Trophoblast cell (in vitro differentiated cells and primary cell): ENCODE data around the gene EFHC1.

Experiments
- DNase-seq, 2 donors: peaks; one replicate each; pipeline ENCODE4 v3.0.0-alpha.2; 2016
- H2AFZ ChIP-seq: 2 replicates; pipeline ENCODE4 v1.6.1; 2013; ENCODE audit warnings: low read length, moderate library complexity, mild to moderate bottlenecking; ENCODE audit not compliant: insufficient read depth, poor library complexity
- H2AK5ac ChIP-seq: 2 replicates; pipeline ENCODE4 v1.6.1; 2013; ENCODE audit warnings: mild to moderate bottlenecking, low read length
- H2BK120ac ChIP-seq: 2 replicates; pipeline ENCODE4 v1.6.1; 2013; ENCODE audit warnings: low read length, mild to moderate bottlenecking, moderate library complexity; ENCODE audit not compliant: insufficient read depth, poor library complexity
- H2BK12ac ChIP-seq: 2 replicates; pipeline ENCODE4 v1.6.1; 2013; ENCODE audit warnings: mild to moderate bottlenecking, low read length, moderate library complexity
- H2BK5ac ChIP-seq: 2 replicates; pipeline ENCODE4 v1.6.1; 2013; ENCODE audit warnings: low read length, low read depth, moderate library complexity, mild to moderate bottlenecking; ENCODE audit not compliant: poor library complexity
- H3K14ac ChIP-seq: 2 replicates; pipeline ENCODE4 v1.6.1; 2013; ENCODE audit warnings: mild to moderate bottlenecking, low read length
- H3K18ac ChIP-seq: 2 replicates; pipeline ENCODE4 v1.6.1; 2013; ENCODE audit warnings: mild to moderate bottlenecking, low read length
- H3K23ac ChIP-seq: 2 replicates; pipeline ENCODE4 v1.6.1; 2013; ENCODE audit warnings: low read length
- H3K27ac ChIP-seq: 2 replicates; pipeline ENCODE4 v1.5.1; 2013; ENCODE audit warnings: low read depth, mild to moderate bottlenecking, inconsistent platforms, low read length, moderate library complexity
- H3K27me3 ChIP-seq: 2 replicates; pipeline ENCODE4 v1.6.1; 2013; ENCODE audit warnings: inconsistent platforms, mild to moderate bottlenecking, low read length, moderate library complexity; ENCODE audit not compliant: insufficient read depth
- H3K36me3 ChIP-seq, 2 experiments: 1 replicate in 1 of 2; 2 replicates in 1 of 2; pipeline ENCODE4 v1.6.1; 2013; ENCODE audit warnings: low read length in 2 of 2, mild to moderate bottlenecking in 2 of 2, moderate library complexity in 1 of 2; ENCODE audit not compliant: insufficient read depth in 2 of 2, control insufficient read depth in 1 of 2
- H3K4ac ChIP-seq: 2 replicates; pipeline ENCODE4 v1.6.1; 2013; ENCODE audit warnings: low read depth, mild to moderate bottlenecking, low read length, moderate library complexity
- H3K4me1 ChIP-seq, 2 experiments: 1 replicate in 1 of 2; 2 replicates in 1 of 2; pipeline ENCODE4 v1.6.1; 2013; ENCODE audit warnings: low read length in 2 of 2, mild to moderate bottlenecking in 2 of 2, moderate library complexity in 1 of 2; ENCODE audit not compliant: insufficient read depth in 2 of 2, control insufficient read depth in 1 of 2
- H3K4me2 ChIP-seq: 2 replicates; pipeline ENCODE4 v1.6.1; 2013; ENCODE audit warnings: inconsistent platforms, mild to moderate bottlenecking, low read length, moderate library complexity
- H3K4me3 ChIP-seq: 2 replicates; pipeline ENCODE4 v1.5.1; 2013; ENCODE audit warnings: mild to moderate bottlenecking, low read depth, low read length, inconsistent platforms
- H3K79me1 ChIP-seq: one replicate; pipeline ENCODE4 v1.6.1; 2013; ENCODE audit warnings: low read length
- H3K79me2 ChIP-seq: 2 replicates; pipeline ENCODE4 v1.6.1; 2013; ENCODE audit warnings: low read length, mild to moderate bottlenecking; ENCODE audit not compliant: control insufficient read depth, insufficient read depth, poor library complexity
- H3K9ac ChIP-seq: 2 replicates; pipeline ENCODE4 v1.6.1; 2013; ENCODE audit warnings: mild to moderate bottlenecking, low read length
- H3K9me3 ChIP-seq: 2 replicates; pipeline ENCODE4 v1.6.1; 2013; ENCODE audit warnings: low read depth, mild to moderate bottlenecking, control low read depth, inconsistent platforms, low read length; ENCODE audit not compliant: insufficient read depth
- H4K12ac ChIP-seq: 2 replicates; pipeline ENCODE4 v1.6.1; 2013; ENCODE audit warnings: low read depth, mild to moderate bottlenecking, low read length, moderate library complexity
- H4K8ac ChIP-seq: 2 replicates; pipeline ENCODE4 v1.6.1; 2013; ENCODE audit warnings: low read depth, mild to moderate bottlenecking, low read length, moderate library complexity
- H4K91ac ChIP-seq: one replicate; pipeline ENCODE4 v1.6.1; 2013; ENCODE audit warnings: low read depth, mild to moderate bottlenecking, low read length, moderate library complexity
- WGBS: extraction: QIAGEN DNeasy Blood & Tissue Kit; methylation state at CpG from one replicate; pipeline ENCODE4 v1.1.7; 2013; ENCODE audit warnings: missing lambda C conversion rate; ENCODE audit not compliant: insufficient read length, insufficient coverage; ENCODE audit errors: extremely low coverage; 5-methylcytosine and 5-hydroxymethylcytosine counted together

The EFHC1 gene

DNA sequence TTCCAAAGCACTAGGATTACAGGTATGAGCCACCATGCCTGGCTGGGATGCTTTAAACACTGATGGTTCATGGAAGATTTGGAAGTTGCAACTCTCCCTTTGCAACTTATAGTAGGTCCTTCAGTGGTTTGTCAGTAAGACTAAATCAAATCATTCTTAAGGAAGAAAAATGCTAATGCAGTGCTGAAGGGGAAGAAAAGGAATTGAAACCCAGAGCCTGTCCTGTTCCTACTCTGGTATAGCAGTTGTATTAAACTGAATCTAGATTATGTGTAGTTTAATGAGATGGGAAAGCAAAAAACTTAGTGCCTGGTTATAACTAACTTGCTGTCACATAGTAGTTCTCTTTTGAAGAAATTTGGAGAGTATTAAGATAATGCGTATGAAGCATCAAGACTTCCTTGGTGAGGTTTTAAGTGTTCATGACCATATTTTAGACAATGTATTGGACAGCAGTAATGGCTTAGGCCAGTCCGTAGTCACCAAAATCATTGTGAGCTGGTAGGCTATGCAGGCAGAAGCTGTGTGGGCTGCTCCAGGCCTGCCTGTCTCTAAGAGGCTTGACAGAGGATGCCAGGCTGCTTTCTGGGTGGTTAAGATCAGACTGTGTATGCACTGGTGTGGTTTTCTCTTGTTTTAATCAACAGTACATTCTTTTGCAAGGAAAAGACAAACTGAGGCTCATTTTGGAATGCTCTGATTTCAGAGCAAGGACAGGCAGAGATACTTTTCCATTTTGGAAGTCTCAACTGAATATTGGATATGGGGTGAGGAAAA lies 44.2 kb upstream of the EFHC1 start:
- DNase-seq, result no peak
- Histone ChIP-seq H2BK5ac (no peak overlapping the region), H4K91ac (no peak overlapping the region), H3K18ac (no peak overlapping the region), H4K12ac (no peak overlapping the region), H3K9ac (no peak overlapping the region), H3K27ac (no peak overlapping the region), H3K27me3 (no peaks in the 10 kb centered on the region), H2BK12ac (no peak overlapping the region), H3K36me3 (peaks cover 4 to 22% of the 10 kb centered on the region in 2 experiments), H2AK5ac (no peak overlapping the region), H3K4me2 (no peak overlapping the region), H3K79me2 (peaks cover 4% of the 10 kb centered on the region), H3K4ac (no peak overlapping the region), H2AFZ (no peak overlapping the region), H3K4me3 (no peak overlapping the region), H3K4me1 (peaks cover 0 to 2% of the 10 kb centered on the region in 2 experiments), H3K9me3 (no peaks in the 10 kb centered on the region), H4K8ac (no peak overlapping the region), H3K14ac (no peak overlapping the region), H2BK120ac (no peak overlapping the region), H3K79me1 (no peaks in the 10 kb centered on the region), H3K23ac (no peak overlapping the region)
- no CpG with 5 or more reads among the region's 2 CpGs for WGBS

GRCh38 chr6:52376763-52377162 lies 43.4 kb upstream of the EFHC1 start:
- H3K9me3 ChIP-seq, result no peaks in the 10 kb centered on the region
- no peaks in the 10 kb centered on the region for H3K79me1 ChIP-seq
- no peak overlapping the region for H3K4me3 ChIP-seq
- H2BK120ac ChIP-seq, result no peak overlapping the region
- no peaks in the 10 kb centered on the region for H3K27me3 ChIP-seq
- no peak overlapping the region for H3K27ac ChIP-seq
- H3K18ac ChIP-seq, result no peak overlapping the region
- H3K4me2 ChIP-seq, result no peak overlapping the region
- H4K91ac ChIP-seq, result no peak overlapping the region
- no peak overlapping the region for H4K8ac ChIP-seq
- no peak overlapping the region for H3K14ac ChIP-seq
- peaks cover 0 to 2% of the 10 kb centered on the region in 2 experiments for H3K4me1 ChIP-seq
- no peak overlapping the region for H4K12ac ChIP-seq
- H2AK5ac ChIP-seq, result no peak overlapping the region
- no peak overlapping the region for H3K9ac ChIP-seq
- H2BK12ac ChIP-seq, result no peak overlapping the region
- no peak for DNase-seq
- H3K36me3 ChIP-seq, result peaks cover 9 to 23% of the 10 kb centered on the region in 2 experiments
- no peak overlapping the region for H3K4ac ChIP-seq
- WGBS, result no CpG with 5 or more reads among the region's 3 CpGs
- no peak overlapping the region for H2BK5ac ChIP-seq
- no peak overlapping the region for H3K23ac ChIP-seq
- H2AFZ ChIP-seq, result no peak overlapping the region
- peaks cover 4% of the 10 kb centered on the region for H3K79me2 ChIP-seq

DNA sequence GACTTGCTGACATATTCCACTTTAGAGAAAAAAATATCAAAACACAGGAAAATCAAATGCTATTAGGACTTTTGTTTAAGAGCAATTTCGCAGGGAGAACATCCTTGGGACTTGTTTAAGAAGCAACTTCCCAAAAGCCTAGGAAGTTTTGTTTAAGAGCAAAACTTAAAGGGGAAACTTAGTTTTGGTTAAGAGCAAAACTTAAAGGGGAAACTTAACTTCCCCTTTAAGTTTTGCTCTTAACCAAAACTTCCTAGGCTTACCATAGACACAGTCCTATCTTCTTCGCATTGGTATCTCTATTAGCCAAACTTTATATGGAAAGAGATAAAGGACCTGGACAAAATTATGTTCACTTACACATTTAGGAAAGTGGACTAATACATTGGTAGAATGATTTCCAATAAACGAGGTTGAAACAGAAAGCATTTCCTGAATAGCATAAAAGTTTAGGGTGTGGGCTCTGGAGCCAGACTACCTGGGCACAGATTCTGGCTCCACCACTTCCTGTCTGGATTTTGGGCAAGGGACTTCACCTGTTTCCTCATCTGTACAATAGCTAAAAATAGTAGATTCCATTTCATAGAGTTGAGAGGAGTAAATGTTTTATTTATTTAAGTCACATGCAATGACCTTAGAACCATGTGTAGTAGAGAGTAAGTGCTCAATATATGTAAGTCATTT lies 42.5 kb upstream of the EFHC1 start:
- WGBS, result no CpG with 5 or more reads among the region's 3 CpGs
- no peak for DNase-seq
- no peak overlapping the region for H3K14ac ChIP-seq
- peaks cover 4% of the 10 kb centered on the region for H3K79me2 ChIP-seq
- no peak overlapping the region for H3K4ac ChIP-seq
- no peaks in the 10 kb centered on the region for H3K79me1 ChIP-seq
- H3K4me3 ChIP-seq, result no peak overlapping the region
- peaks cover 10 to 24% of the 10 kb centered on the region in 2 experiments for H3K36me3 ChIP-seq
- H3K9ac ChIP-seq, result no peak overlapping the region
- H2BK12ac ChIP-seq, result no peak overlapping the region
- H3K23ac ChIP-seq, result no peak overlapping the region
- H2BK5ac ChIP-seq, result no peak overlapping the region
- H2AFZ ChIP-seq, result no peak overlapping the region
- no peak overlapping the region for H3K18ac ChIP-seq
- H3K27me3 ChIP-seq, result no peaks in the 10 kb centered on the region
- no peak overlapping the region for H3K27ac ChIP-seq
- H2BK120ac ChIP-seq, result no peak overlapping the region
- peaks cover 0 to 2% of the 10 kb centered on the region in 2 experiments for H3K4me1 ChIP-seq
- no peak overlapping the region for H4K91ac ChIP-seq
- H3K9me3 ChIP-seq, result no peaks in the 10 kb centered on the region
- no peak overlapping the region for H4K12ac ChIP-seq
- H3K4me2 ChIP-seq, result no peak overlapping the region
- H2AK5ac ChIP-seq, result no peak overlapping the region
- H4K8ac ChIP-seq, result no peak overlapping the region

DNA sequence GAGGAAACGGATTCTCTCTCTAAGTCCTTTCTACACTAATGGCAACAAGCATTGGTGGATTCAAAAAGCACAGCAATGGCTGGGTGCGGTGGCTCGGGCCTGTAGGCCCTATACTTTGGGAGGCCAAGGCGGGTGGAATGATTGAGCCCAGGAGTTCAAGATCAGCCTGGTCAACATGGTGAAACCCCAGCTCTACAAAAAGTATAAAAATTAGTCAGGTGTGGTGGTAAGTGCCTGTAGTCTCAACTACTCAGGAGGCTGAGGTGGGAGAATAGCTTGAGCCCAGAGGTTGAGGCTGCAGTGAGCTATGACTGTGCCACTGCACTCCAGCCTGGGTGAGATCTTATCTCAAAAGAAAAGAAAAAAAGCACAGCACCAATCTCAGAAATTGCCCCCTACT lies 38.9 kb upstream of the EFHC1 start:
- no peaks in the 10 kb centered on the region for H3K9me3 ChIP-seq
- H3K9ac ChIP-seq, result no peak overlapping the region
- no peaks in the 10 kb centered on the region for H3K79me1 ChIP-seq
- no peaks in the 10 kb centered on the region for H3K4me1 ChIP-seq
- no peak overlapping the region for H2AK5ac ChIP-seq
- H4K91ac ChIP-seq, result no peak overlapping the region
- peaks cover 9 to 14% of the 10 kb centered on the region in 2 experiments for H3K36me3 ChIP-seq
- H2BK120ac ChIP-seq, result no peak overlapping the region
- H2AFZ ChIP-seq, result no peak overlapping the region
- H3K79me2 ChIP-seq, result no peaks in the 10 kb centered on the region
- no peak overlapping the region for H3K4me2 ChIP-seq
- H3K4ac ChIP-seq, result no peak overlapping the region
- no peak overlapping the region for H3K4me3 ChIP-seq
- H4K12ac ChIP-seq, result no peak overlapping the region
- WGBS, result no CpG with 5 or more reads among the region's 4 CpGs
- H3K23ac ChIP-seq, result no peak overlapping the region
- H3K27me3 ChIP-seq, result no peaks in the 10 kb centered on the region
- no peak overlapping the region for H4K8ac ChIP-seq
- no peak overlapping the region for H3K14ac ChIP-seq
- no peak for DNase-seq
- no peak overlapping the region for H3K27ac ChIP-seq
- H2BK5ac ChIP-seq, result no peak overlapping the region
- no peak overlapping the region for H3K18ac ChIP-seq
- H2BK12ac ChIP-seq, result no peak overlapping the region
